Neural cell (in vitro differentiated cells): ENCODE measurements around the gene MINDY2. TPM values are rescaled to one million over a fixed set of nuclear protein-coding genes. Genes with fewer than 3 reads are reported as not detected.

Experiments
- H2AFZ ChIP-seq: fragments of 200-600, 300-800 bp; sonication (generic), shearing (Covaris generic); 2 replicates; pipeline ENCODE4 v1.6.0; 2014; ENCODE audit warnings: low read depth, mild to moderate bottlenecking, antibody characterized with exemption, low read length, moderate library complexity
- H3F3A ChIP-seq: fragments of 200-600 bp; shearing (Covaris generic); 2 replicates; pipeline ENCODE4 v1.6.1; 2016; ENCODE audit warnings: mild to moderate bottlenecking, moderate library complexity, mixed read lengths, antibody characterized with exemption, low read length; ENCODE audit not compliant: insufficient read depth, poor library complexity, severe bottlenecking
- H3K27ac ChIP-seq: fragments of 200-600, 300-800 bp; sonication (generic), shearing (Covaris generic); 2 replicates; pipeline ENCODE4 v1.5.1; 2014; ENCODE audit warnings: mild to moderate bottlenecking, low read length, moderate library complexity
- H3K27me3 ChIP-seq: fragments of 300-800, 200-600 bp; sonication (generic), shearing (Covaris generic); 2 replicates; pipeline ENCODE4 v1.6.0; 2014; ENCODE audit warnings: mild to moderate bottlenecking, low read depth, low read length, moderate library complexity; ENCODE audit not compliant: insufficient read depth
- H3K36me3 ChIP-seq: fragments of 300-800, 200-600 bp; sonication (generic), shearing (Covaris generic); 2 replicates; pipeline ENCODE4 v1.5.1; 2014; ENCODE audit warnings: mild to moderate bottlenecking, antibody characterized with exemption, low read length, moderate library complexity; ENCODE audit not compliant: insufficient read depth
- H3K4me2 ChIP-seq: fragments of 300-800, 200-600 bp; sonication (generic), shearing (Covaris generic); 2 replicates; pipeline ENCODE4 v1.6.0; 2014; ENCODE audit warnings: mild to moderate bottlenecking, low read length
- H3K4me3 ChIP-seq: fragments of 300-800, 200-600 bp; sonication (generic), shearing (Covaris generic); 2 replicates; pipeline ENCODE4 v1.5.1; 2014; ENCODE audit warnings: mild to moderate bottlenecking, low read length, moderate library complexity
- H3K79me2 ChIP-seq: fragments of 200-600 bp; shearing (Covaris generic); replicated peaks from 2 replicates; pipeline ENCODE4 v1.6.0; 2014; ENCODE audit warnings: mild to moderate bottlenecking, low read length, moderate library complexity; ENCODE audit not compliant: insufficient read depth
- H3K9ac ChIP-seq: fragments of 300-800, 200-600 bp; sonication (generic), shearing (Covaris generic); 2 replicates; pipeline ENCODE4 v1.6.1; 2016; ENCODE audit warnings: mild to moderate bottlenecking, low read length, mixed read lengths
- H3K9me2 ChIP-seq: fragments of 200-600 bp; shearing (Covaris generic); 2 replicates; pipeline ENCODE4 v1.6.1; 2016; ENCODE audit warnings: mild to moderate bottlenecking, low read length, mixed read lengths; ENCODE audit not compliant: insufficient read depth
- H3K9me3 ChIP-seq: fragments of 200-600, 300-800 bp; sonication (generic), shearing (Covaris generic); 2 replicates; pipeline ENCODE4 v1.6.1; 2016; ENCODE audit warnings: mild to moderate bottlenecking, mixed run types, low read length, moderate library complexity, mixed read lengths
- H4K20me1 ChIP-seq: fragments of 200-600 bp; shearing (Covaris generic); 2 replicates; pipeline ENCODE4 v1.6.1; 2016; ENCODE audit warnings: mild to moderate bottlenecking, mixed run types; ENCODE audit not compliant: insufficient read depth
- EP300 ChIP-seq: fragments of 450-650 bp; conservative IDR thresholded peaks from 2 replicates; pipeline ENCODE4 v1.6.1; 2014; ENCODE audit warnings: antibody characterized with exemption, mild to moderate bottlenecking, moderate library complexity; ENCODE audit not compliant: poor library complexity, severe bottlenecking
- EZH2 ChIP-seq: fragments of 200-600, 300-800 bp; shearing (Covaris generic), sonication (generic); IDR thresholded peaks from 2 replicates; pipeline ENCODE4 v1.6.1; 2014; ENCODE audit warnings: antibody characterized with exemption, low read length, borderline replicate concordance, mild to moderate bottlenecking; ENCODE audit not compliant: insufficient read depth, poor library complexity, severe bottlenecking
- MXI1 ChIP-seq: fragments of 450-650 bp; conservative IDR thresholded peaks from 2 replicates; pipeline ENCODE4 v1.6.1; 2014; ENCODE audit warnings: antibody characterized with exemption, mild to moderate bottlenecking; ENCODE audit not compliant: poor library complexity, severe bottlenecking
- POLR2AphosphoS5 ChIP-seq: IDR thresholded peaks from 2 replicates; pipeline ENCODE4 v1.6.1; 2012
- RAD21 ChIP-seq: fragments of 450-650 bp; conservative IDR thresholded peaks from 2 replicates; pipeline ENCODE4 v1.6.1; 2014; ENCODE audit warnings: antibody characterized with exemption, mild to moderate bottlenecking, moderate library complexity
- SMC3 ChIP-seq: fragments of 450-650 bp; conservative IDR thresholded peaks from 2 replicates; pipeline ENCODE4 v1.6.1; 2014; ENCODE audit warnings: antibody characterized with exemption, mild to moderate bottlenecking, moderate library complexity; ENCODE audit not compliant: poor library complexity
- TAF1 ChIP-seq: IDR thresholded peaks from 2 replicates; pipeline ENCODE4 v1.6.1; 2012; ENCODE audit warnings: low read depth
- polyA plus RNA-seq: library from polyadenylated mRNA; depleted of rRNA; stranded (reverse); fragments of >200 nt; gene quantifications from 2 replicates; pipeline ENCODE4 v1.2.3, GENCODE V29; 2014
- TF ChIP-seq, protein P1 (sequence below): IDR thresholded peaks from 2 replicates; pipeline ENCODE4 v1.6.1; 2012; ENCODE audit warnings: borderline replicate concordance
- TF ChIP-seq, protein P2 (sequence below): fragments of 450-650 bp; IDR thresholded peaks from 2 replicates; pipeline ENCODE4 v1.5.1; 2014; ENCODE audit warnings: antibody characterized with exemption, mild to moderate bottlenecking, moderate library complexity; ENCODE audit not compliant: poor library complexity, severe bottlenecking

MINDY2 gene
- polyA plus RNA-seq, 1 donor from 2014 or later = 22.8 TPM

- Histone ChIP-seq H3K9me3 (no peaks in the 10 kb centered on the region), H4K20me1 (no peaks in the 10 kb centered on the region), H3K36me3 (peaks cover 9% of the 10 kb centered on the region), H2AFZ (no peak overlapping the region), H3K4me3 (no peak overlapping the region), H3K9ac (no peak overlapping the region), H3K4me2 (no peak overlapping the region), H3K27ac (no peak overlapping the region), H3K9me2 (no peaks in the 10 kb centered on the region), H3K27me3 (no peaks in the 10 kb centered on the region), H3K79me2 (no peaks in the 10 kb centered on the region), H3F3A (no peaks in the 10 kb centered on the region)
- TF ChIP-seq TAF1 (no peak), EP300 (no peak), POLR2AphosphoS5 (no peak), MXI1 (no peak), EZH2 (no peak), RAD21 (no peak), SMC3 (no peak)
- TF ChIP-seq, protein P1, sequence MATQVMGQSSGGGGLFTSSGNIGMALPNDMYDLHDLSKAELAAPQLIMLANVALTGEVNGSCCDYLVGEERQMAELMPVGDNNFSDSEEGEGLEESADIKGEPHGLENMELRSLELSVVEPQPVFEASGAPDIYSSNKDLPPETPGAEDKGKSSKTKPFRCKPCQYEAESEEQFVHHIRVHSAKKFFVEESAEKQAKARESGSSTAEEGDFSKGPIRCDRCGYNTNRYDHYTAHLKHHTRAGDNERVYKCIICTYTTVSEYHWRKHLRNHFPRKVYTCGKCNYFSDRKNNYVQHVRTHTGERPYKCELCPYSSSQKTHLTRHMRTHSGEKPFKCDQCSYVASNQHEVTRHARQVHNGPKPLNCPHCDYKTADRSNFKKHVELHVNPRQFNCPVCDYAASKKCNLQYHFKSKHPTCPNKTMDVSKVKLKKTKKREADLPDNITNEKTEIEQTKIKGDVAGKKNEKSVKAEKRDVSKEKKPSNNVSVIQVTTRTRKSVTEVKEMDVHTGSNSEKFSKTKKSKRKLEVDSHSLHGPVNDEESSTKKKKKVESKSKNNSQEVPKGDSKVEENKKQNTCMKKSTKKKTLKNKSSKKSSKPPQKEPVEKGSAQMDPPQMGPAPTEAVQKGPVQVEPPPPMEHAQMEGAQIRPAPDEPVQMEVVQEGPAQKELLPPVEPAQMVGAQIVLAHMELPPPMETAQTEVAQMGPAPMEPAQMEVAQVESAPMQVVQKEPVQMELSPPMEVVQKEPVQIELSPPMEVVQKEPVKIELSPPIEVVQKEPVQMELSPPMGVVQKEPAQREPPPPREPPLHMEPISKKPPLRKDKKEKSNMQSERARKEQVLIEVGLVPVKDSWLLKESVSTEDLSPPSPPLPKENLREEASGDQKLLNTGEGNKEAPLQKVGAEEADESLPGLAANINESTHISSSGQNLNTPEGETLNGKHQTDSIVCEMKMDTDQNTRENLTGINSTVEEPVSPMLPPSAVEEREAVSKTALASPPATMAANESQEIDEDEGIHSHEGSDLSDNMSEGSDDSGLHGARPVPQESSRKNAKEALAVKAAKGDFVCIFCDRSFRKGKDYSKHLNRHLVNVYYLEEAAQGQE = no peak
- TF ChIP-seq, protein P2, sequence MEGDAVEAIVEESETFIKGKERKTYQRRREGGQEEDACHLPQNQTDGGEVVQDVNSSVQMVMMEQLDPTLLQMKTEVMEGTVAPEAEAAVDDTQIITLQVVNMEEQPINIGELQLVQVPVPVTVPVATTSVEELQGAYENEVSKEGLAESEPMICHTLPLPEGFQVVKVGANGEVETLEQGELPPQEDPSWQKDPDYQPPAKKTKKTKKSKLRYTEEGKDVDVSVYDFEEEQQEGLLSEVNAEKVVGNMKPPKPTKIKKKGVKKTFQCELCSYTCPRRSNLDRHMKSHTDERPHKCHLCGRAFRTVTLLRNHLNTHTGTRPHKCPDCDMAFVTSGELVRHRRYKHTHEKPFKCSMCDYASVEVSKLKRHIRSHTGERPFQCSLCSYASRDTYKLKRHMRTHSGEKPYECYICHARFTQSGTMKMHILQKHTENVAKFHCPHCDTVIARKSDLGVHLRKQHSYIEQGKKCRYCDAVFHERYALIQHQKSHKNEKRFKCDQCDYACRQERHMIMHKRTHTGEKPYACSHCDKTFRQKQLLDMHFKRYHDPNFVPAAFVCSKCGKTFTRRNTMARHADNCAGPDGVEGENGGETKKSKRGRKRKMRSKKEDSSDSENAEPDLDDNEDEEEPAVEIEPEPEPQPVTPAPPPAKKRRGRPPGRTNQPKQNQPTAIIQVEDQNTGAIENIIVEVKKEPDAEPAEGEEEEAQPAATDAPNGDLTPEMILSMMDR = no peak
These were observed 129.5 kb downstream of the MINDY2 start for GRCh38 chr15:58900631-58901030.

GRCh38 chr15:58908550-58909309 is 137.6 kb downstream of the MINDY2 start:
- Histone ChIP-seq H3K27ac (no peak overlapping the region), H3K27me3 (no peaks in the 10 kb centered on the region), H3K79me2 (peaks cover 2% of the 10 kb centered on the region), H3K36me3 (peaks cover 3% of the 10 kb centered on the region), H4K20me1 (no peaks in the 10 kb centered on the region), H3K9ac (no peak overlapping the region), H2AFZ (no peak overlapping the region), H3K4me3 (no peak overlapping the region), H3K9me2 (no peaks in the 10 kb centered on the region), H3F3A (no peaks in the 10 kb centered on the region), H3K4me2 (no peak overlapping the region), H3K9me3 (no peaks in the 10 kb centered on the region)
- TF ChIP-seq, protein P1 = no peak
- TF ChIP-seq, protein P2 = no peak
- no peak for TF ChIP-seq POLR2AphosphoS5
- no peak for TF ChIP-seq EP300
- no peak for TF ChIP-seq SMC3
- no peak for TF ChIP-seq RAD21
- no peak for TF ChIP-seq MXI1
- no peak for TF ChIP-seq EZH2
- TF ChIP-seq TAF1 = no peak
